K562 (cell line): Measurements from ENCODE around the gene PYGB. TPM values are rescaled to one million over a fixed set of nuclear protein-coding genes. Genes with fewer than 3 reads are reported as not detected.

Experiments used
- CHCHD3 ChIP-seq: fragments of 250-450 bp; sonication (Bioruptor Pico); IDR thresholded peaks from 2 replicates; pipeline ENCODE4 v2.1.2; 2022; ENCODE audit warnings: mild to moderate bottlenecking
- CHD4 ChIP-seq: fragments of 200-600 bp; sonication (generic); IDR thresholded peaks from 3 replicates; pipeline ENCODE4 v1.6.1; 2012; ENCODE audit warnings: low read depth, mild to moderate bottlenecking, mixed read lengths, low read length, inconsistent platforms; ENCODE audit not compliant: insufficient read depth, insufficient replicate concordance, poor library complexity, severe bottlenecking
- CREB5 ChIP-seq: fragments of 250-450 bp; sonication (Bioruptor Pico); IDR thresholded peaks from 2 replicates; pipeline ENCODE4 v1.5.0; 2020; ENCODE audit warnings: mild to moderate bottlenecking
- HEY1 ChIP-seq: fragments of 250-450 bp; sonication (Bioruptor Pico); IDR thresholded peaks from 2 replicates; pipeline ENCODE4 v1.5.0; 2020; ENCODE audit warnings: mild to moderate bottlenecking, moderate library complexity, borderline replicate concordance
- JUND ChIP-seq, 2 experiments: IDR thresholded peaks; 2 replicates in 1 of 2; 3 replicates in 1 of 2; pipeline ENCODE4 v1.6.1; 2011; ENCODE audit warnings: borderline replicate concordance in 2 of 2, low read depth in 2 of 2, low read length in 2 of 2, improper control_type of control experiment in 1 of 2, missing biosample characterization in 1 of 2, missing genetic modification characterization in 1 of 2, missing genetic modification reagents in 1 of 2
- MAFG ChIP-seq: fragments of 450-650 bp; conservative IDR thresholded peaks from 2 replicates; pipeline ENCODE4 v1.6.1; 2016; ENCODE audit warnings: missing genetic modification characterization, missing compliant biosample characterization
- MLX ChIP-seq, 2 experiments: fragments of 450-650 bp in 1 of 2; sonication (generic) in 1 of 2; formaldehyde crosslinking; conservative IDR thresholded peaks; 2 replicates each; pipeline versions ENCODE4 v1.4.0 to v1.8.1; 2020 to 2022; ENCODE audit warnings: mild to moderate bottlenecking in 1 of 2, missing genetic modification reagents in 1 of 2
- PBX2 ChIP-seq, 2 experiments: IDR thresholded peaks in 1 of 2; conservative IDR thresholded peaks in 1 of 2; 2 replicates each; pipeline ENCODE4 v1.6.1; 2016; ENCODE audit warnings: low read depth in 2 of 2, mild to moderate bottlenecking in 1 of 2, missing compliant biosample characterization in 1 of 2, missing genetic modification characterization in 1 of 2, moderate library complexity in 1 of 2
- SFPQ ChIP-seq: fragments of 200-400 bp; formaldehyde crosslinking; IDR thresholded peaks from 2 replicates; pipeline ENCODE4 v1.6.1; 2017; ENCODE audit warnings: mild to moderate bottlenecking, low read depth, low read length, moderate library complexity
- SIX5 ChIP-seq, 2 experiments: IDR thresholded peaks; 2 replicates each; pipeline ENCODE4 v1.6.1; 2011; ENCODE audit warnings: low read length in 2 of 2, borderline replicate concordance in 1 of 2, low read depth in 1 of 2, mild to moderate bottlenecking in 1 of 2, moderate library complexity in 1 of 2; ENCODE audit not compliant: insufficient read depth in 1 of 2
- ZBTB33 ChIP-seq: sonication (generic); formaldehyde crosslinking; IDR thresholded peaks from 2 replicates; pipeline ENCODE4 v1.8.1; 2023; ENCODE audit warnings: mild to moderate bottlenecking, missing genetic modification reagents
- ZC3H4 ChIP-seq: sonication (generic); formaldehyde crosslinking; IDR thresholded peaks from 2 replicates; pipeline ENCODE4 v1.9.0; 2021; ENCODE audit warnings: missing genetic modification reagents, borderline replicate concordance
- ZEB2 ChIP-seq: fragments of 450-650 bp; IDR thresholded peaks from 2 replicates; pipeline ENCODE4 v1.6.1; 2016
- ZKSCAN3 ChIP-seq: fragments of 250-450 bp; sonication (Bioruptor Pico); IDR thresholded peaks from 2 replicates; pipeline ENCODE4 v1.4.0; 2020
- ZNF140 ChIP-seq: fragments of 250-450 bp; sonication (Bioruptor Pico); IDR thresholded peaks from 2 replicates; pipeline ENCODE4 v1.8.0; 2021; ENCODE audit warnings: moderate library complexity, mild to moderate bottlenecking, inconsistent platforms
- ZNF75A ChIP-seq: fragments of 450-650 bp; formaldehyde crosslinking; IDR thresholded peaks from 2 replicates; pipeline ENCODE4 v1.4.0; 2020; ENCODE audit warnings: mild to moderate bottlenecking
- polyA plus RNA-seq, 8 experiments: library from polyadenylated mRNA; depleted of rRNA in 4 of 8; stranded (reverse) in 5 of 8; unstranded in 3 of 8; fragments of >200 nt; fragmentation: Nextera tagmentation in 2 of 8; fragmentation: Illumina TruSeq in 1 of 8; extraction: Ambion mirVana in 2 of 8; extraction: Trizol in 1 of 8; gene quantifications; 2 replicates each; pipeline versions ENCODE4 v1.2.1 to v1.2.3, GENCODE V29; 2011 to 2014; ENCODE audit warnings: inconsistent platforms in 1 of 8, missing spikeins in 1 of 8
- total RNA-seq, 7 experiments: library from RNA; depleted of rRNA in 6 of 7; stranded (reverse); fragments of >200 nt in 6 of 7; fragmentation: Illumina TruSeq in 2 of 7; extraction: Trizol in 2 of 7; gene quantifications; 2 replicates each; pipeline versions ENCODE4 v1.2.1 to v1.2.3, GENCODE V29; 2011 to 2021; ENCODE audit warnings: low replicate concordance in 1 of 7

Gene PYGB
- total and polyA plus RNA-seq, 9 of the 15 experiments (the other 6 are each of a cell fraction or from before 2014, with no cell fraction given) = 0.34 to 18.0 (median 9.8) TPM

GRCh38 chr20:25237610-25238318, 10.1 kb upstream of the PYGB start (continued):
- TF ChIP-seq SFPQ (no peak), CHCHD3 (no peak), MLX (CRISPR knock-in tag; conservative IDR thresholded peaks at IDR 0.05) (no peak), PBX2 (CRISPR knock-in tag; IDR thresholded peaks at IDR 0.05; ENCODE audit: low read depth) (no peak), PBX2 (tag; conservative IDR thresholded peaks at IDR 0.05; ENCODE audit: low read depth) (peak; percentile 82), CREB5 (CRISPR knock-in tag) (no peak), ZNF75A (CRISPR knock-in tag) (no peak), ZKSCAN3 (CRISPR knock-in tag) (no peak), ZNF140 (no peak), SIX5 (IDR thresholded peaks at IDR 0.05; ENCODE audit: borderline replicate concordance in 1 of 2, insufficient read depth in 1 of 2, low read depth in 1 of 2, low read length in 2 of 2) (no peak), CHD4 (no peak), ZEB2 (peak; percentile 41; the same call in 1 of the 2 replicates), MAFG (peak; percentile 65; the same call in 1 of the 2 replicates), HEY1 (CRISPR knock-in tag) (no peak), ZBTB33 (CRISPR knock-in tag) (no peak), ZC3H4 (CRISPR knock-in tag) (no peak), JUND (IDR thresholded peaks at IDR 0.05; ENCODE audit: borderline replicate concordance, low read depth, low read length) (peak; percentile 100), JUND (tag; IDR thresholded peaks at IDR 0.05; ENCODE audit: borderline replicate concordance, low read depth, low read length) (peak; percentile 99)
